HG02623 (cell line): ENCODE data around the gene SERPINI2.
"Not testable (repeated sequence)": the region's sequence is repeated elsewhere in the genome, so short reads cannot be mapped to it uniquely, and the experiment has no call there.

Source experiments
- ATAC-seq: cut with Tn5 transposase; IDR thresholded peaks from one replicate; pipeline ENCODE4 v1.9.1; 2021; ENCODE audit warnings: moderate library complexity; ENCODE audit not compliant: unreplicated experiment

SERPINI2 gene

DNA sequence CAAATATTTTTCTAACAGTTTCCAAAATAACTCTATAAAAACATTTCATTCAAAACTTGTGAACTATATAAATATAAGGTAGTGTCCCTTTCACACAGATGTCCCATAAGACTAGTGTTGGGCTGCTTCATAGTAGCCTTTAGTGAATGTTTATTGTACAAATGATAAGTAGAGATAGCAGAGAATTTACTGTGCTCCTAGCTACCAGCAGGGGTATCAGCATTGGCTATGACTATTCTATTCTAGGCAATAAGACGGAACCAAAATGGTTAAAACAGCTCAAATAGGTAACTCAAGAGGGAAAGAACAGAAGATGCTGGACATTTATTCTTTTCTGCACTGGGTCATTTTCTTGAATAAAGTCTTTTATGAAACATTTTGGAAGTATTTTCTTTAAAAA lies 22.6 kb downstream of the SERPINI2 start:
- ATAC-seq = no peak

DNA sequence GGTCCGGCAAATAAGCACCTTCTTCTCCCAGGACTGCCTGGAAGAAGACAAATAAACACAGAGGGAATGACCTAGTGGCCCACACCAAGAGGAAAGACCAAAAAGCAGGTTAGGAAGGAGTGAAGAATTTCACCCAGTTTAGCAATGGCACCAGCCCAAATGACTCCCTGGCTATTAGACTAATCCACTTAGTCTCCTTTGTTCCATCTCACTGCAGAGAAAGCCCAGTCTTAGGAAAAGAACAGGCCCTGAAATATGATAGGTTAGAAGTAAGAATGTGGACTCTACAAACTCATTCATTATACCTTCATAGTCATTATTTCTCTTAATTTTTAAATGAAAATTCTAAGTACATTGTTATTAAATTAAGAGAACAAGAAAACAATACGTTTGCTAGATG lies 23.2 kb downstream of the SERPINI2 start:
- ATAC-seq = no peak

DNA sequence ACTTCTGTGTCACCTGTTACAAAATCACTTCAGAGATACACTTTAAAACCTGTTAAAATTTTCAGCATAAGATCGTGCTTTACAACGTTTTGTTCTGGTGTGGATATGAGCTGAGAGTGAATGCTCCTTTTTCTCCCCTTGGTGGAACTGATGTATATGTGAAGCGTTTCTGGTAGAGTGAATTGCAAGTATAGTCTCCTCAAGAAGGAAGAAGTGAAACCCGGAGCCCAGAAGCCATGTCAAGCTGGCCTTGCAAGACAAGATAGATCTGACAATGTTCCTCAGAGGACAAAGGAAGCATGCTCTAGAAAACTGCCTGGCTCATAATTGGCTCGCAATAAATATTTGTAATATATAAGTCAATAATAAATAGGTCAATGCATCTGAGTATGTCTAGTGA lies 23.6 kb downstream of the SERPINI2 start:
- ATAC-seq = no peak

DNA sequence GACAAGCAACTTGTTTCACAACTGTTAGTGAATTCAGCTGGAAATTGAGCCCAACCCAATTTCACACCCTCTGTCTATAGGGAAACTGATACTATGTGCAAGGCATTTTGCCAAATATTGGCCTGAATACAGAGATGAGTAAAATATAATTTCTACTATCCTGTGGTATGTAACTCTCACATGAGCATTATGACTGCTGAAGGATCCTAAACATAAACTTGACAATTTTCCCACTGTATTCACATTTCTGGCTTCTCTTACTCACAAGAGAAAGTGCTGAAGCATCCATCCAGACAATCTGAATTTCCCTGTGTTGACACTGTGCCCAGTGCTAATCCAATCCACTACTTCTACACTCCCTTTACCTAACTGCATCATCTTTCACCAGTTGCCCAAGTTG lies 28.4 kb downstream of the SERPINI2 start:
- no peak for ATAC-seq

DNA sequence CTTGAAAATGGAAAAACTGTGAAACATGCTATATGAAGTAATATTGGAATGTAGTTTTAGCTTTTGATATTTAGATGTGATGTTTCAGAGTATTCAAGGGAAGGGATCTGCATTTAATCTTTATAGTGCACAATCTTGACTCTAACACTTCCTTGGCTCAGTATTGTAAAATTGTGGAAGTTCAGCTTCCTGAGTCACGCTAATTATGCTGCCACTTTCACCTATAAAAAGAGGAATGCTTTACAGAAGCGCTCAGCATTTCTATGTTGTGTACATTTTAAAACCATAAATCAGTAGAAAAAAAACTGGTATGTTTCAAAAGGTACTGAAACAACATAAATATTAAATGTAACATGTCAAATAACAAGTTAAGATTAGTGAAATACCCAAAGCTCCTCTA lies 32.6 kb downstream of the SERPINI2 start:
- ATAC-seq = no peak

DNA sequence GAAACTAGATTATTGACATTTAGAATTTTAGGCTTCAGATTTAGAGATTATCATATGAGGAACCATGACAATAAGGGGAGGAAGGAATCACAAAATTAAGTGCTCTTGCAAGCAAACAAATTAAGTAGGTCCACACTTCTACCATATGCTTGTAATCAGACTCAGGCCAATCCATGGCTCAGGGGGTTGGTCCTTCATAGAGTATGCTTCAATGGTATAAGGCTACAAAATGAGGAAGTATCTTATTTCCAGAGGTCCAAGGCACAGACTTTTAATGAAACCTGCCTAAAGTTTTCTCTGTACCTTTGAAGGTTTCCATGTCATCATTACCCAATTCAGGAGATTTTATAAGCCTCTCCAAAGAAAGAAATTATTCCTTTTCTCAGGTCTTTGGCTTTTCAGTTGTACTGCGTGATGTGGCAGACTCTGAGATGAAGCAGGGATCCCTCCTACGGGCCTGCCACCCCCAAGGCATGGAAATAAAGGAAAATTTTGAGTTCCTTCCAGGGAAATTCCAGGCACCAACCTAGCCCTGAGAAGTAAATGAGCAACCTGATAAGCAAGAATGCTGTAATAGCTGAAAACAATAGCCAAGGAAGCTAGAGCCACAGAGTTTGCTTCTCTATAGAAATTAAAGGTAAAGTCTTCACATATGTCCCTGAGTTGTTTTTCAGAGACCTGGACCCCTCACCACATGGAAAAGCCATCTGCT lies 36.3 kb downstream of the SERPINI2 start:
- no peak for ATAC-seq

DNA sequence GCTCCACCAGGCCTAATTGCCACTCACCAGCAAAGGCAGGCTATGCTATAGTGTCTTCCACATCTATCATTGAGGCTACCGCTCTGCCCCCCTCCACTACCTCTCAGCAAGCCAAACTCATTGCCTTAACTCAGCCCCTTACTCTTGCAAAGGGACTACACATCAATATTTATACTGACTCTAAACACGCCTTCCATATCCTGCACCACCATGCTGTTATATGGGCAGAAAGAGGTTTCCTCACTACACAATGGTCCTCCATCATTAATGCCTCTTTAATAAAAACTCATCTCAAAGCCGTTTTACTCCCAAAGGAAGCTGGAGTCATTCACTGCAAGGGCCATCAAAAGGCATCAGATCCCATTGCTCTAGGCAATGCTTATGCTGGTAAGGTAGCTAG lies 46.9 kb downstream of the SERPINI2 start:
- not testable (repeated sequence) for ATAC-seq

DNA sequence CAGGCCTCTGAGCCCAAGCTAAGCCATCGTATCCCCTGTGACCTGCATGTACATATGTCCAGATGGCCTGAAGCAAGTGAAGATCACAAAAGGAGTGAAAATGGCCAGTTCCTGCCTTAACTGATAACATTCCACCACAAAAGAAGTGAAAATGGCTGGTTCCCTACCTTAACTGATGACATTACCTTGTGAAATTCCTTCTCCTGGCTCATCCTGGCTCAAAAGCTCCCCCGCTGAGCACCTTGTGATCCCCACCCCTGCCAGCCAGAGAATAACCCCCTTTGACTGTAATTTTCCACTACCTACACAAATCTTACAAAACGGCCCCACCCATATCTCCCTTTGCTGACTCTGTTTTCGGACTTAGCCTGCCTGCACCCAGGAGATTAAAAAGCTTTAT lies 51.4 kb downstream of the SERPINI2 start:
- ATAC-seq = not testable (repeated sequence)

DNA sequence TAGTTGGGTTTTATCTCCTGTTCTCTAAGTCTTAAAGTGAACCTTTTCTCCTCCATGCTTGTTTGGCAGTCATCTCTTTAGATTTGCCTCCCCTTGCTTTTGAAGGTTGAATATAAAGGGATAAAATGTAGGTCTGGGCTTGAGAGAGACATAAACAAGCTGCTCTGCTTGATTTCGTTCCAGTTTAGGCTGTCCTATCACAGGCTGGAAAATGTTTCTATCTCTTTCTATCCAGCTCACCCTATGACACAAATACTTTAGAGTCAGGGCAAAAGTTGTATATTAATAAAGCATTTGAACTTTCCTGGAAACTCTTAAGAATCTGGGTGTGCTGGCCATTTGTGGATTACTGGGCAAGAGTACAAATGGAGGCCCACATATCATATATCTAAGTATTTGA lies 64.2 kb downstream of the SERPINI2 start:
- no peak for ATAC-seq

DNA sequence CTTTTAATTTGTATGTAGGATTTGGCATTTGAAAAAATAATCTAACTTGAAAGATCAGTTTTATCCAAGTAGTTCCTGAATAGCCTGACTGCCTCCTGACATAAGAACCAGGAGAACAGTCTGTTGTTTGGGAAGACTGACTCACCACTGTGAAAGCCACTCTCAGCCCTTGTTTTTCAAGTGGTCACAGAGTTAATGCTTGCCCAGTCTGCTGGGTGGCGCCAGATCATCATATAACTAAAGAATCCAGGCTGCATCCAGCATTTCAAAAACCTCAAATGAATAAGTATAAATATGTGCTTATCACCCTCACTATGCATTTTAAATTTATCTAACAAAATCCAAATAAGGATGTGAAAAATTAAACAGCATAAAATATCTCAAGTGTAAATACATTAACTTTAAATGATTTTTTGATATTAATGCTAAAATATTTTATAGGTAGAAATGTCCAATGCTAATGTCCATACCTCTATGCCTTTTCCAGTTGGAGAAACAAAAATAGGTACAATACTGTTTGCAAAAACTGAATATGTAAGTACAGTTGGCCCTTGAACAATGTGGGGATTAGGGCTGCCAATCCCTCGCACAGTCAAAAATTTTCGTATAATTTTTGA lies 66.9 kb downstream of the SERPINI2 start:
- no peak for ATAC-seq

DNA sequence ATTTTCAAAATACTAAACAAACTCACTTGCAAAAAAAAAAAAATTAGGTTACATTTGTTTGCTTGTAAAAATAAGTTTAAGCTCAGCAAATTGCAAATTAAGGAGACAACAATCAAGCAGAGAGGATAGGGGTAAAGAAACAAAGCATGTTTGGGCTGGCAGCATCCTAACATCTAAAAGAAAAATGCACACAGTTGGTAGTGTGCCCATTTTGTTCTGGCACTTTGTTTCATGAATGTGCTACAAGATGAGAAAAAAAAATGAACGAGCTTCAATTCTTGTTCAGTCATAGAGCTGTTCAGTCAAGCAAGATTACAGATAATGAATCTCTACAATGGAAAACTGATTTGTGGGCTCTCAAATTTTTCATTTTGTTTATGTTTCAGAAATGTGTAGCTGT lies 76.0 kb downstream of the SERPINI2 start:
- no peak for ATAC-seq

DNA sequence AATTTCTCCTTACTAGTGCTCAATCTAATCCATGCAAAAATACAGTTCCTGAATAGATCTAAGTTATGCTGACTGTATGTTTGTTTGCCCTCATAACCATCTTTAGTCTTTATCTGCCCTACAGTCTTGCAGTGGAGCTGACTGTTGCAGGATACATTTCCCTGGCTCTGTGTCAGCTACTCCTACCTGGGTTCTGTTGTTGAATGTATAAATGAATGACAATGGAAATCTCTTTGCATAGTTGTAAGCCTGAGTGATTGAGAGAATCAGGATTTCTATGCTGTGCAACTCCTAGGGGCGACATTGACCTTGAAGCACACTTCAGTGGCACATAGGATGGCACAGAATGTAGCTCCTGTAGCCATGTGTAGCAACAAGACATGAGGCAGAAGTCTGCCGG lies 77.8 kb downstream of the SERPINI2 start:
- ATAC-seq = no peak

DNA sequence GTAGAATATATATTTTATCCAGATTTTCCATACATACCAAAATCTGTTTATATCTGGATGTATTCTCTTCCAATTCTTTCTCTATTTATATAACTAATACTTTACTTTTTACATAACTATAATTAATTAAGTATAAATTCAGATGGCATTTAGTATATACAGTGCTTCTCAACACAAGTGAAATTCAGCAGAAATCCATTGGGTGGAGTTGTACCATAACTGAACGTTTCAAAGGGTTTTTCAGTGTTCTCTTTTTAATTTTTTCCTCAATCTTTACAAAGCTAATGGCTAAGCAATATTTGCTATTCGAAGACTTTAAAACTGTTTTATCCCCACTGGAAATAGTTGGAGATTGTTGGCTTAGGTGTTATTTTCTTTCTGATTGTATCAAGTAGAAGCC lies 79.8 kb downstream of the SERPINI2 start:
- ATAC-seq = no peak
